ENCODE results near the gene GPR63. TPM values are rescaled to one million over a fixed set of nuclear protein-coding genes. Genes with fewer than 3 reads are reported as not detected.

Gene GPR63, protein sequence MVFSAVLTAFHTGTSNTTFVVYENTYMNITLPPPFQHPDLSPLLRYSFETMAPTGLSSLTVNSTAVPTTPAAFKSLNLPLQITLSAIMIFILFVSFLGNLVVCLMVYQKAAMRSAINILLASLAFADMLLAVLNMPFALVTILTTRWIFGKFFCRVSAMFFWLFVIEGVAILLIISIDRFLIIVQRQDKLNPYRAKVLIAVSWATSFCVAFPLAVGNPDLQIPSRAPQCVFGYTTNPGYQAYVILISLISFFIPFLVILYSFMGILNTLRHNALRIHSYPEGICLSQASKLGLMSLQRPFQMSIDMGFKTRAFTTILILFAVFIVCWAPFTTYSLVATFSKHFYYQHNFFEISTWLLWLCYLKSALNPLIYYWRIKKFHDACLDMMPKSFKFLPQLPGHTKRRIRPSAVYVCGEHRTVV
- 1.5 and 2.0 TPM in 2 replicates for total RNA-seq

GRCh38 chr6:96837081-96837971, at the start of gene GPR63:
Gene GPR63 (minus strand): TSS chr6:96837477. CDS start chr6:96799731, 37,746 bp downstream.

Other genes starting within 250 kb of the GPR63 start
- gene NDUFAF4, start 60.4 kb upstream of the GPR63 start, total RNA-seq: 7.1 and 13.2 TPM in 2 replicates
- 0.13 TPM in 1 of 2 replicates, not detected in the other for gene KLHL32, start 87.3 kb upstream of the GPR63 start, total RNA-seq